Stimulated activated CD8-positive, alpha-beta memory T cell treated with anti-CD3 and anti-CD28 coated beads, Interleukin-12 subunit alpha, Interleukin-12 subunit beta, amount 100 ng/mL, for 24 hours (primary cell): ENCODE data around the gene CTSF.
"Not testable (repeated sequence)": the region's sequence is repeated elsewhere in the genome, so short reads cannot be mapped to it uniquely, and the experiment has no call there.

Source experiments
- DNase-seq: peaks from one replicate; pipeline ENCODE4 v3.0.0-alpha.2; 2020; ENCODE audit errors: extremely low read depth

The CTSF gene

DNA sequence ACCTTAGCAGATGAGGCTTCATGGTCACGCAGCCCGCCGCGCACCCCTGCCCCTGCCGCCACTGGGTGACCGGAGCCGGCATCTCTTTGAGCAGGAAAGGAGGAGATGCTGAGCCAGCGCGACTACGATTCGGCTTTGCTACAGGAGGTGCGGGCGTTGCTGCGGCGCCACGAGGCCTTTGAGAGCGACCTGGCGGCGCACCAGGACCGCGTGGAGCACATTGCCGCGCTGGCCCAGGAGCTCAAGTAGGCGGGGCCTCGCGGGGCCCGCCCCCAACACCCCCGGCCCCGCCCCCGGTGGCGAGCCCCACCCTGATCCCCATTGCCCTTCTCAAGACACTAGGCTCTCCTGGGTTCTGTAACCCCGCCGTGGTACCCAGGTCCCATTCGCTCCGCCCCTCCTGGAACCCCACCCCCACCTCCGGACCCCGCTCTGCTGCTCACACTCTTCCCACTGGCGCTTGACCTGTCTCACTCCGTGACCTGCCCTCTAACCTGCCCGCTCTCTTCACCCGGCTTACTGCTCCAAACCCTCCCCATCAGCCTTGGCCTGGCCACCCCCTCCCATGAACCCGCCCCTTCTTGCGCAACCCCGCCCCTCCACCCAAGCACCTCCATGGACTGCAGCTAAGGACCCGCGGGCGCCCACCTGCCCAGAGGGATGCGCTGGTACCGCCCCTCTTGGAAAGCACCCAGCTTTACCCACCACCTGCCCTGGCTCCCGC is 9.1 kb downstream of the CTSF start:
- DNase-seq, result no peak

DNA sequence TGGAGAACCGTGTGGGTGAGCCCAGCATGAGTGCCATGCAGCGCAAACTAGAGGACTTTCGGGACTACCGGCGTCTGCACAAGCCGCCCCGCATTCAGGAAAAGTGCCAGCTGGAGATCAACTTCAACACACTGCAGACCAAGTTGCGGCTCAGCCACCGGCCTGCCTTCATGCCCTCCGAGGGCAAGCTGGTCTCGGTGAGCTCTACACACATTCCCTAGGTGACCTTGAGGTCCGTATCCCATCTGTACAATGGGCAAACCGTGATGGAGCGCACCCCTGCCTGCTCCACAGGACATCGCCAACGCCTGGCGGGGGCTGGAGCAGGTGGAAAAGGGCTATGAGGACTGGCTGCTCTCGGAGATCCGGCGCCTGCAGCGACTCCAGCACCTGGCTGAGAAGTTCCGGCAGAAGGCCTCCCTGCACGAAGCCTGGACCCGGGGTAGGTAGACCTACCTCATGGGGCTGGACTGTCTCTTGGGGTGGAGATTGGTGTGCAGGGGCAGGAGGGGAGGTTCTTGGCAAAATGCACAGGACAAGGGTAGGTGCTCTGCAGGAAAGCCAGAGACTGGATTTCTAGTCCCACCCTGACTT is 10.6 kb downstream of the CTSF start:
- DNase-seq, result no peak

DNA sequence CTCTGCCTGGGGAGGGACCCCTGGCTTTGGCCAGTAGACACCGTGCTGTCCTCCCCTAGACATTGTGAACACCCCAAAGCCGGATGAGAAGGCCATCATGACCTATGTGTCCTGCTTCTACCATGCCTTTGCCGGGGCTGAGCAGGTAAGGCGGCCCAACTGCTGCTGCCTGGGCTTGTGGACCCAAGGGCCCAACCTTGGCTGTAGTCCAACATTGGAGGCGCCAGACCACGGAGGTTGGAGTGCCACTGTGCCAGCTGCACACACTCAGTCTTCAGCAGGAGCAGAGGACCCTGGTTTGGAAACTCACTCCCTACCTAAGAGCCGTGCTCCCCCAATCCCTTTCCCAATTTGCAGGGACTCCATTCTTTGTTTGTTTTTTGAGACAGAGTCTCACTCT is 12.3 kb downstream of the CTSF start:
- DNase-seq, result no peak

DNA sequence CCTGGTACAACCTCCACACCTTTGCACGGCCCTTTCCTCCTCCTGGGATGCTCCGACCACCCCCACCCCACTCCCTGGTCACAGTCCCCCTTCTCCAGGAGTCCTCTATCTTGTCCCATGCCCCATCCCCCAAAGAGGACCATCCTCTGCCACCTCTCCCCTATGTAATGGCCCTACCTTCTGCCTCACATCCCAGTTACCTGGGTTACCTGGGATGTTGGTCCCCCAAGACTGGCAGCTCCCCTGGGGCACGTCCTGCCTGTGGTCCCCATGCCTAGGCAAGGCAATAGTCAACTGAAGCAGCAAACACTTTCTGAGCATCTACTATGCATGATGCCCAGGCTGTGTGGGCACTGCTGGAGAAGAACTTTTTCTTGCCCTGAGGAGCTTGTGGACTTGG is 13.0 kb downstream of the CTSF start:
- DNase-seq, result no peak

GRCh38 chr11:66554602-66555001 is 13.8 kb downstream of the CTSF start:
- DNase-seq, result no peak

DNA sequence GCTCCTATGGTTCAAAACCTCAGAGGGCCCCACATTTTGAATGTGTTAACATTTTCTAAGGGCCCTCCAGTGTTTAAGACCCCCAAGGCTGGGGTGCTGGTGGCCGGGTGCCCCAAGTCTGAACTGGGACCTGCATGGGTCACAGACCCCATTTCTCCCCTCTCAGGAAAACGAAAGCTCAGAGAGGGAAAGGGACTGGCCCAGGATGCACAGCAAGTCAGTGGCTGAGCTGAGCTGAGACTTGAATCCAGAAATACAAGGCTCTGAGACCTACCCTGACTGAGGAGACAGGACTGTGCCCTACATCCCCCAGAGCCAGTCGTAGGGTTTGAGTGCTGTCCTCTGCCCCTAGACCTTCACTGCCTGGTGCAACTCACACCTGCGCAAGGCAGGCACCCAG is 17.5 kb downstream of the CTSF start:
- DNase-seq, result no peak

- DNase-seq, result no peak
These were observed 18.7 kb downstream of the CTSF start for GRCh38 chr11:66549696-66550095.

DNA sequence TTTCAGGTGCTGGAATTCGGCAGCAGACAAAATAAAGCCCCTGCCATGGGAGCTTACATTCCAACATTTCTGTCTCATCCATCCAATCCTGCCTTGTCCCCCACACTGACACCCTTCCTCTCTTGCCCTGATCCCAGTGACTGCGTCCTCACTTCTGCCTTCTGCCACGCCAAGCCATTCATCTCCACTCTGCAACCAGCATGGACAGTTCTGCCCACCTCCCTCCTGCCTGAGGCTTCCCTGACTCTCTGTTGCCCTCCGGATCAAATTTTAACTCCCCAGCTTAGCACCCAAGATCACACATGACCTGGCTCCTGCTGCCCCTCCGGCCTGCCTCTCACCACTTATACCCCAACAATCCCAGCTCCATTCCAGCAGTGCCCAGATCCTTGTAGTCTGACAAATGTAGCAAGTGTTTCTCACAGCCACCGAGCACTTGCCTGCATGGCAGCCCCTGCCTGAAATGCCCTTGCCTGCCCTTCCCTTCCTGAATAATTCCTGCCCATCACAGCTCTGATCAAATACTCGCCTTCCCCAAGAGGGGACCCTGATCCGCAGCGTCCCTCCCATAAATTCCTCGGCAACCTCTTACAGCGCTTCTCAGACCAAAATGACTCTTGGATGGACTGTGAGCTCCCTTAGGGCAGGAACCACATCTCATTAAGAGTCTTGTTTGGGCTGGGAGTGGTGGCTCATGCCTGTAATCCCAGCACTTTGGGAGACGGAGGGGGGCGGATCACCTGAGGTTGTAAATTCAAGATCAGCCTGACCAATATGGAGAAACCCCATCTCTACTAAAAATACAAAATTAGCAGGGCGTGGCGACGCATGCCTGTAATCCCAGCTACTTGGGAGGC is 19.4 kb downstream of the CTSF start:
- DNase-seq, result no peak

- no peak for DNase-seq
These were observed 20.4 kb downstream of the CTSF start for GRCh38 chr11:66548041-66548440.

- no peak for DNase-seq
These were observed 20.8 kb downstream of the CTSF start for GRCh38 chr11:66547662-66548009.

GRCh38 chr11:66546966-66547661 is 21.3 kb downstream of the CTSF start:
- no peak for DNase-seq

- no peak for DNase-seq
These were observed 21.9 kb downstream of the CTSF start, which contains the start of gene ACTN3 for GRCh38 chr11:66546368-66546965. Gene ACTN3, plus strand, starts transcription at chr11:66546903. Its CDS starts 35 bp downstream, at chr11:66546938.

- DNase-seq, result peak; percentile 75
These were observed 22.6 kb downstream of the CTSF start, which contains the start of gene ZDHHC24 for GRCh38 chr11:66545701-66546367. Gene ZDHHC24, minus strand, starts transcription at chr11:66546048. Its CDS starts 45 bp downstream, at chr11:66546003.

- not testable (repeated sequence) for DNase-seq
These were observed 23.5 kb downstream of the CTSF start for GRCh38 chr11:66544952-66545351.

DNA sequence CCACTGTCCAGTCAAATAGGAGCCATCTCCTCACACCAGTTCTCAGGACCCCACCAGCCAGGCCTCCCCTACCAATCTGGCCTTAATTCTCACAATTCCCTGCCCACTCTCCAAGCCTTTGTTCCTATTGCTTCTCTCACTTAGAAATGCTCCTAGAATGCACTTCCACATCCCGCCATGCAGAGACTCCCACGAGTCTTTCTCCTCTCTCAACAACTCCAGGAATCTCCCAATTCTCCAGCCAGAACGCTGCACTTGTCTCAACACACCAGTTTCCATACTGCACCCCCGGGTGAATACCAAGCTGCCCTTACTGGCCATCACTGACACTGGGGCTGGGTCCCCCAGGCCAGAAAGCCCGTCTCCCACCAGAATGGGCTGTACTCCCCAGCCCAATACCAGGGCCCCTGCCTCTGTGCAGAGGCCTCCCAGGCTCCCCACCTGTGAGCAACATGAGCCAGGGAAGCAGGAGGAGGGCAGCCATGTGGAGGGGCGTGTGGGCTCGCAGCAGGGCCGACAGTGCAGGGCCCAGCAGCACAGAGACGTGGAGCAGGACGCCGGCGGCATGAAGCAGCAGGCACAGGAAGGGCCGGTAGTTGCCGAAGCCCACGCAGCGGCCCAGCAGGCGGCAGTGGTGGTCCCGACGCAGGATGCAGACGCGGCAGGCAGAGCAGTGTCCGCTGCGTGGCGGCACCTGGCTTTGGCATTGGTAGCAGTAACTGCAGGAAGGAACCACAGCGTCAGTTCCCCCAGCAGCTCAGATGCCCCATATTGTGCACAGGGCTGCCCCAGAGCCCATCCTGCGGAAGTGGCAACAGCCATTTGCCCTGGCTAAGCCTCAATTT is 24.9 kb downstream of the CTSF start:
- no peak for DNase-seq

DNA sequence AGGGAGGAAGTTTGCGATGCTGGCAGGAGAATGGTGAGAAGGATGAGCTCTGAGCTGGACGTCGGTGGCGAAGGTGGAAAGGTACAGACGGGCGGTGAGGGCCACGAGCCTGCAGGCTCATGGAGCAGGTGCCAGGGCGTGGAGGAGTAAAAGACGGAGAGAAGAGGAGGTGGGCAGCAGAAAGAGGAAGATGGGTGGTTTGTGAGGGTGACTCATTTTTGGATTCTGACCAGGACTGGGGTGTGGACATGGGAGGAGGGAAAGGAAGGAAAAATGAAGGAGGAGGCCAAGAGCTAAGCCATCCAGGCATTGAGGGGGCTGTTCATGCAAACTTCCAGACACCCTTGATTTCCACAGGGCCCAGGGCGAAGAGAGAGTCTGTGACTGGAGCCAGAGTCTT is 26.0 kb downstream of the CTSF start:
- no peak for DNase-seq

DNA sequence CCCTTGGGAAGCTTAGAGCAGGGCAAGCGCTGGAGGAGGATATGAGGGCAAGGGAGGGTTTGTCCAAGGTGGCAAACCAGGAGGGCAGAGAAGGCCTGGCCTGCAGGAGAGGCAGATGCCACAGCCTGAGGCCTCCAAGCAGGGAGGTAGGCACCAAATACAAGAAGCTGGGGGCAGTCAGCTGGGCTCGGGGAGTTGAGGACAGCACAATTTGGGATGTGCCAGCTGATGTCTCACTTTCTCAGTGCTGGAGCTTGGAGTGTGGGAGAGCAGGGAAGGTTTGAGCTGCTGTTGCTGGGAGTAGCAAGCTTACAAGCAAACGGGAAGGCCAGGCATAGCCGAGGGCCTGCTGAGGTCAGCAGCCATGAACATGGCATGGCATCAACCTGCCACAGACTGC is 26.5 kb downstream of the CTSF start:
- no peak for DNase-seq

DNA sequence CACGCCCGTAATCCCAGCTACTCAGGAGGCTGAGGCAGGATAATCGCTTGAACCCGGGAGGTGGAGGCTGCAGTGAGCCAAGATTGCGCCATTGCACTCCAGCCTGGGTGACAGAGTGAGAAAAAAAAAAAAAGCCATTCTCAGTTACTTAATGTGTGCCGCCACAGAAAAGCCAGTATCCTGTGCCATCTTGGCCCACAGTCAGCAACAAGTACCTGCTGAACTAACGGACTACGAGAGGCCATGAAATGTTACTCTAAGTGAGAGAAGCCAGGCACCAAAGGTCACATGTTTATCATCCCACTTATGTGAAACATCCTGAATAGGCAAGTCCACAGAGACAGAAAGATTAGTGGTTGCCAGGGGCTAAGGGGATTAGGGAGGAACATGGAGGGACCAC is 27.8 kb downstream of the CTSF start:
- DNase-seq, result not testable (repeated sequence)

DNA sequence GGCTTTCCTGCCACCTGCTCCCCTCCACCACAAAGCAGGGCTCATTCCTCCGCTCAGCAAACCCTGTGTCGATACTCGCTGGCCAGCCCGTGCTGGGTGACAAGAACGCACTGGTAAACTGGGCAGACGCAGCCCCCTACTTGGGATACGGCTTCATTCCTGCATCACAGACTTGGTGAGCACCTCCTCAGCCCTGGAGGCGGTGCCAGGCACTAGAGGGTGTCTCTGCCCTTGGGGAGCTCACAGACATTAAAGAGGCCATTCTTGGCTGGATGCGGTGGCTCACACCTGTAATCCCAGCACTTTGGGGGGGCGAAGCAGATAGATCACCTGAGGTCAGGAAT is 28.6 kb downstream of the CTSF start:
- DNase-seq, result no peak

GRCh38 chr11:66539170-66539869 is 29.1 kb downstream of the CTSF start:
- DNase-seq, result no peak
